Nucleus accumbens (tissue), 56 donors: ENCODE data around the gene RETNLB.

Experiments used
- DNase-seq, 56 donors: peaks; one replicate each; lab custom pipeline; 2025; lab: John Stamatoyannopoulos, UW

The RETNLB gene, protein sequence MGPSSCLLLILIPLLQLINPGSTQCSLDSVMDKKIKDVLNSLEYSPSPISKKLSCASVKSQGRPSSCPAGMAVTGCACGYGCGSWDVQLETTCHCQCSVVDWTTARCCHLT

GRCh38 chr3:108757404-108757982 is at the start of gene RETNLB:
Gene RETNLB, minus strand, starts transcription at chr3:108757410. Its CDS starts 225 bp downstream, at chr3:108757185.
- no peak for DNase-seq

GRCh38 chr3:108806316-108806715 is 49.1 kb upstream of the RETNLB start:
- no peak for DNase-seq

DNA sequence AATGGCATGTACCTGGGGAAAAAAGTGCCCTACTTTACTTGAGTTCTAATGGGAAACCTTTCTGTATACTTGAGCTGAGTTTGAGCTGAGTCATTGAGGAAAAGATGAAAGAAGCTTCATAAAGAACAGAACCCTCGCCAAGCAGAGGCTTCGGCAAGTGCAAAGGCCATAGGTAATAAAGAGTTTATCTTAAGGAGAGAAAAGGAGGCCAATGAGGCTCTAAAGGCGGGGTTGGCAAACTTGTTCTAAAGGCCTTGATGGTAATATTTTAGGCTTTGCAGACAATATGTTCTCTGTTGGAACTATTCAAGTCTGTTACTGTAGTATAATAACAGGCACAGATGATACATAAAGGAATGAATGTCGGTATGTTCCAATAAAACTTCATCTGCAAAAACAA is 47.8 kb upstream of the RETNLB start:
- no peak for DNase-seq

DNA sequence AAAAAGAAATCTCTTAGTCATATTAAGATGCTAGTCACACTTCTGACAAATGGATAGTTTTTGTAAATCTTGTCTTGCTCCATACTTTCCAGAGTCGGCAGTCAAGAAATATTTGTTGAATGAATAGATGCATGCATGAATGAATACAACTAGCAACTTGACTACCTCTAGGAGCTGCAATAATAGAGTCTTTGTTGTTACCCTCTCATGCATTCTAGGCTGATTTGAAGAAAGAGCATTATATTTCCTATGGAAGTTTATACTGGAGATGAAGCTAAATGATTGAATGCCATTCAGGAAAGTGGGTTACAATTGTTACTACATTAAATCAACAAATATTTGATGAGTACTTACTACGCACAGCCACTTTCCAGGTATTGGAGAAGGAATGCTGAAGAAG is 47.2 kb upstream of the RETNLB start:
- DNase-seq = no peak

GRCh38 chr3:108791473-108791872 is 34.3 kb upstream of the RETNLB start:
- DNase-seq = no peak

- no peak for DNase-seq
Observed at GRCh38 chr3:108780235-108780634, 23.0 kb upstream of the RETNLB start.

- no peak for DNase-seq
Observed at GRCh38 chr3:108779496-108779895, 22.3 kb upstream of the RETNLB start.

GRCh38 chr3:108775649-108776048 is 18.4 kb upstream of the RETNLB start:
- no peak for DNase-seq

DNA sequence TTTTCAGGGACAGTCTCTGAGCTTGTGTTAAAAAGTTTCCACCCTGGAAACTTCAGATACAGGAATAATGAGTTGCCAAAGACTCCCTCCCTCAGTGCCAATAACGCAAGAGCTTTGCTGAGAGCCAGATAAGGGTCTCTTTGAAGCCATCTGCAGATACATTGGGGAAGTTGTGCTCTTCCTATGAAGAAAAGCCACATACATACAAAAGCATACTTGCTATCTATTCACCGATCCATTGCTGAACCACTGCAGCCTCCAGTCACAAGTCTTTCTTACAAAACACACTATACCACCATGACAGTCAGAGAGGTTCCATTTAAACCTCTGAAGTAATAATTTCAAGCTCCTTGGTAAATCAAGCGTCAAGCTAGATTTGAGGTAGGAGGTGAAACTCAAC is 10.0 kb upstream of the RETNLB start:
- no peak for DNase-seq

- DNase-seq = no peak
Observed at GRCh38 chr3:108755686-108756085, 1.5 kb downstream of the RETNLB start.

DNA sequence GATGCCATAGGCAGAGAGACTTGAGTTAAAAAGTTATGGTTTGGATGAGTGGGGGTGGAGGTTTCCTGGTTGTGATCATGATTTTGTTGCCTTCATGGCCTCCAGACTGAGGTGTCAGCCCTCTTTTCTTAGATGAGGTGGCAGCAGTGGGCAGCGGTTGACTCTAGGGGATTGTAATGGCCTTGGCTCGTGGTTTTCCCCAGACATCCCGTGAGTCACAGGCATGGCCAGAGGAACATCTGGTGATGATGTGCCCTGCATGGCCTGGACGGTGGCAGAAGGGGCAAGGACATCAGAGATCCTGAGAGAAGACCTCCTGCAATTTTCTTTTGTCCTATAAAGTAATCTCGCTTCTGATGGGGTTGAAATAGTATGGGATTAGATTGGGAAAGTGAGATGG is 12.4 kb downstream of the RETNLB start:
- no peak for DNase-seq

- DNase-seq = no peak
Observed at GRCh38 chr3:108742929-108743328, 14.3 kb downstream of the RETNLB start.

DNA sequence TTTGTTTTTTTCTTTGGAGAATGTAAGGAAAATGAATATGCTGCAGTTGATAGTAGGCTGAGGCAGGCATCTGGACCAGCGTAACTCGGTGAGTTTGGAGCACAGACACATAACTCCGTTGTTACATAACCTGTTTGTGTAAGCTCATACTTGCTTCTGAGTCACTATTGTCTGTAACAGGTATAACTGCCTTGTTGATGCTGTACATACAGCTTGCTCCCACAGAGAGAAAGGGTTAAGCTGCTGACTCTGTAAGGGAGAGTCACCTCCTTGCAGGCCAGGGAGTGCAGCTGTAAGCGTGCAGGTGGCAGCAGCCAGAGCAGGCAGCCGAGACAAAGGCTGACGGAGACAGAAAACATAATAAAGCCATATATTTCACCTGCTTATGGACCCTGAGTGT is 20.4 kb downstream of the RETNLB start:
- no peak for DNase-seq

- DNase-seq = no peak
Observed at GRCh38 chr3:108728934-108729333, 28.3 kb downstream of the RETNLB start.

DNA sequence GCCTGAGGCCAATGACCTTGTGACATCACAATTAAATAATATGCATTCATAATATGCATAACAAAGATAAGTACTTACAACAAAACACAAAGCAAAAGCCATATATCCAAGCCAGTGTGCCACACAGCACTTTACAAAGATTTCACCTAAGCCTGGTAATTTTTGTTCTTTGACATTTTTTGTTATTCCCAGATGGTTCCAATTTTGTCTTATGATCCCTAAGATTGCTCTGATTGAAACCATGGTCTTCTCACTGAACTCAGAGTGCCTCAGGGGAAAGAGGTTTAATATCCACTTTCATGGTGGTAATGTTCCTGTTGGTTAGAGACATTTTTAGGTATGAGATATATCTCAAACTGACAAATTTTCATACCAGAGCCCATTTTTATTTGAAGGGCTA is 29.1 kb downstream of the RETNLB start:
- no peak for DNase-seq

GRCh38 chr3:108724101-108724500 is 33.1 kb downstream of the RETNLB start:
- DNase-seq = no peak

DNA sequence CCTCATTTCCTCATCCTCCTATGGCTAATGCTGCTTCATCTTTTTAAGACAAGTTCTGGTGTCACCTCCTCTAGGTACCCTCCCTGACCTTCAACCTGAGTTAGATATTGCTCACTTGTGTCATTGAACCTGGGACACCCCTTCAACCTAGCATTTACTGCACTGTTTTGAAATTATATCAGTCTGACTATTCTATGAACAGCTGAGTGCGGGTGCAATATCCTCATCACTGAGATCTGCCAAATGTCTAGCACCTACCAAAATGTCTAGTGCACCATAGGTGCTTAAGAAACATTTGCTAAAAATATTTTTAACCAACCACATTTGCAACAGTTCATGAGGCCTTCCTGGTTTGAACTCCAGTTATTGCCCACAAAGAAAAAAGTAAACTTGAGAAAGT is 34.5 kb downstream of the RETNLB start:
- no peak for DNase-seq

DNA sequence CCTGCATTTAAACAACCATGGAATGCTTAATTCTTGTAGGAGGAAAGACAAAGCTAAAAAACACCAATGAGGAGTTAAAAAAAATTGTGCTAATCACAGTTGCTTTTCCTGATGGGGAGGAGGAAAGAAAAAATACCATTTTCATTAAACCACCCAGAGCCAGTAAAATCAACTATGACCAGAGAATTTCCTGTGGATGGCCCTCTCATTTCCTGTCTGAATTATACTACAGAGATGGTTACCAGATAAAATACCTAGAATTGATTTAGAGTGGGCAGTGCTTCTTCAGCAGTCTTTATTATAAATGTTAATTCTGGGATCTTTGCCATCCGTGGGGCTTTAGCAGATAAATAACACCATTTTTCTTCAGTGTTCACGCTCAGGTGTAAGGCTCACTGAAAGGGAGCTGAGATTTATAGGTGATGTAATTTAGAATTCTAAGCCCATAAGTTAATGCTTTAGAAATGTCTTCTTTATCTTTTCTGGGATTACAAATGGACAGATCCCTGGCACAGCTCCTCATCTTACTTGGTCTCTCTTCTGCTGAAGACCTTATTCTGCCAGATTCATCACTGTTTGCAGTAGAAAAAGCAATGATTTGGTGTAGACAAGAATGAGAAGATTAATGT is 37.9 kb downstream of the RETNLB start:
- DNase-seq = no peak

GRCh38 chr3:108718454-108718853 is 38.8 kb downstream of the RETNLB start:
- DNase-seq = no peak

GRCh38 chr3:108713816-108714215 is 43.4 kb downstream of the RETNLB start:
- DNase-seq = no peak

DNA sequence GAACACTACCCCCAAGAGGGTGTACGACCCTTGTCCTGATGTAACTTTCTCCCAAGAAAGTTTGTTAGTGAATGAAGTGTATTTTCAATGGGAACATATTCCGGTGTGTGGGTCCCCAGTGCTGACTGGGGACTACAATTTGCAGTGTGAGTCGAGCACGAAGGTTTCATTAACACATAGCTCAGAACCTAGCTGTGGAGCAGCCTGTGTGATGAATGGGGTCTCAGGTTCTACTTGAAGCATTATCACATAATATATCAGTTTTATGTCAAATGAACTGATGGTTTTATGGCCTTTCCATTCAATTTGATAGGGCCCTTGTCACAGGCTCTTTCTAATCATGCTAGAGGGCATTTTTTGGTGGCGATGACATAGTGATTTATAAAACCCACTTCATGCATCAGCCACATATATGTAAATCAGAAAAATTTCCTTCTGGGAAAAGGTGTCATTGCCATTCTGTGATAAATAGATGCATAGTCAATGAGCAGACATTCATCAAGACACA is 44.1 kb downstream of the RETNLB start:
- no peak for DNase-seq
